Measurements from ENCODE around the gene EHD1. TPM values are rescaled to one million over a fixed set of nuclear protein-coding genes. Genes with fewer than 3 reads are reported as not detected.

Gene EHD1
- polyA plus RNA-seq, 1 experiment = 56.1 TPM

DNA sequence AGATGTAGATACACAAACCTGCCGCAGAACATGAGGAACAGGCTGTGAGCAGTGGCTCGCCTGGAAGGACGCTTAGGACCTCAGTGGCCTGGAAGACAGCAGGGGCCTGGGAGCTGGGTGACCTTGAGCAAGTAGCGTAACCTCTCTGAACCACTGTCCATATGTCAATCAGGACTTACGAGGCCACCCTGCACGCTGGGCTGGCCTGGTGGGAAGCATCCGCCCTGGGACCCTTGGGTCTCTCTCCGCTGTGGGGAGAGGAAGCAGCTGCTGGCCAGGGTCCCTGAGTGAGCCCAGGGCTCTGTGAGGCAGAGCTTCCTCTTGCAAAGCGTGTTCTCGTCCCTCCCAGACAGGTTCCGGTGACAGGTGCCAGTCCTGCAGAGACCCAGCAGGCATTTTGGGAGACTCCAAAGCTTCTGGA, 14.0 kb upstream of the EHD1 start:
- no peak overlapping the region for H3K4me3 ChIP-seq (ENCODE audit: low read depth, low read length)
- no peaks in the 10 kb centered on the region; the same call in 1 of the 2 replicates for H3K9me3 ChIP-seq (ENCODE audit: control insufficient read depth, insufficient read depth, low read length)
- TF ChIP-seq, protein P1, sequence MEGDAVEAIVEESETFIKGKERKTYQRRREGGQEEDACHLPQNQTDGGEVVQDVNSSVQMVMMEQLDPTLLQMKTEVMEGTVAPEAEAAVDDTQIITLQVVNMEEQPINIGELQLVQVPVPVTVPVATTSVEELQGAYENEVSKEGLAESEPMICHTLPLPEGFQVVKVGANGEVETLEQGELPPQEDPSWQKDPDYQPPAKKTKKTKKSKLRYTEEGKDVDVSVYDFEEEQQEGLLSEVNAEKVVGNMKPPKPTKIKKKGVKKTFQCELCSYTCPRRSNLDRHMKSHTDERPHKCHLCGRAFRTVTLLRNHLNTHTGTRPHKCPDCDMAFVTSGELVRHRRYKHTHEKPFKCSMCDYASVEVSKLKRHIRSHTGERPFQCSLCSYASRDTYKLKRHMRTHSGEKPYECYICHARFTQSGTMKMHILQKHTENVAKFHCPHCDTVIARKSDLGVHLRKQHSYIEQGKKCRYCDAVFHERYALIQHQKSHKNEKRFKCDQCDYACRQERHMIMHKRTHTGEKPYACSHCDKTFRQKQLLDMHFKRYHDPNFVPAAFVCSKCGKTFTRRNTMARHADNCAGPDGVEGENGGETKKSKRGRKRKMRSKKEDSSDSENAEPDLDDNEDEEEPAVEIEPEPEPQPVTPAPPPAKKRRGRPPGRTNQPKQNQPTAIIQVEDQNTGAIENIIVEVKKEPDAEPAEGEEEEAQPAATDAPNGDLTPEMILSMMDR (IDR thresholded peaks at IDR 0.05; ENCODE audit: low read depth, low read length) = no peak
- no peak overlapping the region for H3K27ac ChIP-seq (ENCODE audit: low read depth, low read length)
- ChIA-PET CTCF (interaction anchor here (0.8 to 4.1 kb wide), 2 partner anchors 29 to 45 kb away, joined by 3 to 82 read pairs; no protein-coding TSS in a partner anchor), POLR2A (interaction anchor here (0.6 kb wide), 1 partner anchor 127 kb away, joined by 3 read pairs; no protein-coding TSS in a partner anchor)
- H3K27me3 ChIP-seq (ENCODE audit: control insufficient read depth, insufficient read depth, low read length) = no peaks in the 10 kb centered on the region
- DNase-seq (ENCODE audit: low read depth, low spot score) = no peak

DNA sequence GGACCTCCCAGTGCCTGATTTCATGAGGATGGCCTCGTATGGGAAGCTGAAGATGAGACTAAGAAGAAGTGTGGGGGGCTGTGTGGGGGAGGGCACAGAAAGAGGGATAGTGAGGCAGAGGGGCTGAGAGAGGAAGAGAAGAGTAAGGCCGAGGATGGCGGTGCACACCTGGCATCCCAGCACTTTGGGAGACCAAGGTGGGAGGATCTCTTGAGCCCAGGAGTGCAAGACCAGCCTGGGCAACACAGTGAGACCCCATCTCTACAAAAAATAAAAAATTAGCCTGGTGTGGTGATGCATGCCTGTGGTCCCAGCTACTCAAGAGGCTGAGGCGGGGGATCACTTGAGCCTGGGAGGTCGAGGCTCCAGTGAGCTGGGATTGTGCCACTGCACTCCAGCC, 13.5 kb upstream of the EHD1 start:
- ChIA-PET CTCF (interaction anchor here (4.1 kb wide), 1 partner anchor 44 kb away, joined by 82 read pairs; no protein-coding TSS in a partner anchor), POLR2A (interaction anchor here (0.6 to 0.7 kb wide), 2 partner anchors 36 to 126 kb away, joined by 3 to 4 read pairs; no protein-coding TSS in a partner anchor)
- TF ChIP-seq, protein P1 (IDR thresholded peaks at IDR 0.05; ENCODE audit: low read depth, low read length) = no peak

DNA sequence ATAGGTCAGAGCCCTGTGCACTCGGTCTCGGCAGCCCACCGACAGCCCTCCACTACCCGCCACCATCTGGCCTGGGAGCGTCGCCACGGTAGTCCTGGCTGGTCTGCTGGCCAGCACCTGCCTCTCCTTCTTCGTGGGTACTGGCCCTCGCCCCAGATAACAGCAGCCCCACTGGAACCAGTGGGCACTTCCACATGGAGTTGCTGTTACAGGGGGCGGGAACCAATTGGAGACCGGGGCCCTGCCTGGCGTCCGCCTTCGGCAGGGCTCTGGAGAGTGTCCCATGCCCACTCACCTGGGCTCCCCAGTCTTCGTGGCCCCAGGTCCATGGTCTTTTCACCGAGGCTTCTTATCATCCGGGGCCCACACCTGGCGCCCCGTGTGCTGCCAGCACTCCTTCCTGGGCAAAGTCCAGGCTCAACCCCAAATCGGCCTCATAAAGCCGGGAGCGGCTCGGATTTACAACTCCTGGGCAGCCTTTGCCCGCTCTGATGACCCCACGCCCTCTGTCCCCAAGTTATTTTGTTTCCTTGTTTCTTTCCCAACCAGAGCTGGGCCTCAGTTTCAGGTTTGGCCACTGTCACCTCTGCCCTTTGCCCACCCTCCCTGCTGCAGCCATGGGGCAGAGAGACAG, 12.9 kb upstream of the EHD1 start:
- POLR2A ChIA-PET = interaction anchor here (0.6 to 0.7 kb wide), 2 partner anchors 36 to 126 kb away, joined by 3 to 4 read pairs; no protein-coding TSS in a partner anchor
- Histone ChIP-seq H3K4me3 (ENCODE audit: low read depth, low read length) (no peak overlapping the region), H3K27me3 (ENCODE audit: control insufficient read depth, insufficient read depth, low read length) (no peaks in the 10 kb centered on the region), H3K9me3 (ENCODE audit: control insufficient read depth, insufficient read depth, low read length) (no peaks in the 10 kb centered on the region), H3K27ac (ENCODE audit: low read depth, low read length) (no peak overlapping the region)
- TF ChIP-seq, protein P1 (IDR thresholded peaks at IDR 0.05; ENCODE audit: low read depth, low read length) = no peak
- no peak for DNase-seq (ENCODE audit: low read depth, low spot score)
- CTCF ChIA-PET = interaction anchor here (0.8 to 4.1 kb wide), 4 partner anchors 44 to 47 kb away, joined by 3 to 82 read pairs (median 4); no protein-coding TSS in a partner anchor

More for the DNA sequence above, 13.5 kb upstream of the EHD1 start:
- DNase-seq (ENCODE audit: low read depth, low spot score) = no peak
- H3K27ac ChIP-seq (ENCODE audit: low read depth, low read length) = no peak overlapping the region
- H3K27me3 ChIP-seq (ENCODE audit: control insufficient read depth, insufficient read depth, low read length) = no peaks in the 10 kb centered on the region
- no peak overlapping the region for H3K4me3 ChIP-seq (ENCODE audit: low read depth, low read length)
- H3K9me3 ChIP-seq (ENCODE audit: control insufficient read depth, insufficient read depth, low read length) = no peaks in the 10 kb centered on the region

DNA sequence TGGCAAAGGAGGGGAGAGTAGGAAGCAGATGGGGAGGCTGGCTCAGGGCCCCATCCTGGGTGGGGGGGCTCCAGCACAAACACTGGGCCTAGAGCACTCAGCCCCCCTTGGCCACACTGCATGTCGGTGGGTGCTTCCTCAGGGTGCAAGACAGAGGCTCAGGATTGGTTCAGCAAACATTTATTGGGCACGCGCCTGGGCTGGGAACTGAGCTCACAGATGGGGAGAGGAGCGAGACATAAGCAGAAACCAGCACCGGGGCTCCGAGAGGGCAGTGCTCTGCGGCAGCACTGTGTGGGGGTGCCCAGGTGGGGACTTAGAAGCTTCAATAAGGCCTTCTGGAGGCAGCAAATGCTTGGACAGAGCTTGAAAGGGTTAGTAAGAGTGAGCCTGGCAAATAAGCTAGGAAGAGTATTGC, 12.1 kb upstream of the EHD1 start:
- POLR2A ChIA-PET = no interaction called here
- DNase-seq (ENCODE audit: low read depth, low spot score) = no peak
- Histone ChIP-seq H3K27ac (ENCODE audit: low read depth, low read length) (no peak overlapping the region), H3K27me3 (ENCODE audit: control insufficient read depth, insufficient read depth, low read length) (no peaks in the 10 kb centered on the region), H3K9me3 (ENCODE audit: control insufficient read depth, insufficient read depth, low read length) (no peaks in the 10 kb centered on the region), H3K4me3 (ENCODE audit: low read depth, low read length) (no peak overlapping the region)
- CTCF ChIA-PET = interaction anchor here (0.7 to 1.2 kb wide), 5 partner anchors 40 to 108 kb away, joined by 3 to 17 read pairs (median 5); no protein-coding TSS in a partner anchor
- TF ChIP-seq, protein P1 (IDR thresholded peaks at IDR 0.05; ENCODE audit: low read depth, low read length) = no peak

Data from AG04450 (cell line).